GM12891 (cell line): ENCODE data around the gene RIPK3.

Experiments
- POLR2A ChIP-seq: IDR thresholded peaks from 2 replicates; pipeline ENCODE4 v1.6.1; 2011; ENCODE audit warnings: low read depth, low read length, control low read depth
- POLR2AphosphoS5 ChIP-seq: IDR thresholded peaks from 2 replicates; pipeline ENCODE4 v1.6.1; 2011; ENCODE audit warnings: low read depth, low read length, control low read depth
- TAF1 ChIP-seq: IDR thresholded peaks from 2 replicates; pipeline ENCODE4 v1.6.1; 2011; ENCODE audit warnings: low read depth, low read length, control low read depth

GRCh38 chr14:24327303-24327702 is 12.5 kb downstream of the RIPK3 start:
- TF ChIP-seq POLR2AphosphoS5: no peak
- no peak for TF ChIP-seq POLR2A
- no peak for TF ChIP-seq TAF1
